Neural cell (in vitro differentiated cells): ENCODE data around the gene SRF.

ENCODE experiments used
- CTCF ChIP-seq: fragments of 450-650 bp; IDR thresholded peaks from 2 replicates; pipeline ENCODE4 v1.5.1; 2014; ENCODE audit warnings: antibody characterized with exemption, mild to moderate bottlenecking, moderate library complexity; ENCODE audit not compliant: poor library complexity, severe bottlenecking
- EP300 ChIP-seq: fragments of 450-650 bp; conservative IDR thresholded peaks from 2 replicates; pipeline ENCODE4 v1.6.1; 2014; ENCODE audit warnings: antibody characterized with exemption, mild to moderate bottlenecking, moderate library complexity; ENCODE audit not compliant: poor library complexity, severe bottlenecking
- EZH2 ChIP-seq: fragments of 200-600, 300-800 bp; shearing (Covaris generic), sonication (generic); IDR thresholded peaks from 2 replicates; pipeline ENCODE4 v1.6.1; 2014; ENCODE audit warnings: antibody characterized with exemption, low read length, borderline replicate concordance, mild to moderate bottlenecking; ENCODE audit not compliant: insufficient read depth, poor library complexity, severe bottlenecking
- MXI1 ChIP-seq: fragments of 450-650 bp; conservative IDR thresholded peaks from 2 replicates; pipeline ENCODE4 v1.6.1; 2014; ENCODE audit warnings: antibody characterized with exemption, mild to moderate bottlenecking; ENCODE audit not compliant: poor library complexity, severe bottlenecking
- POLR2AphosphoS5 ChIP-seq: IDR thresholded peaks from 2 replicates; pipeline ENCODE4 v1.6.1; 2012
- RAD21 ChIP-seq: fragments of 450-650 bp; conservative IDR thresholded peaks from 2 replicates; pipeline ENCODE4 v1.6.1; 2014; ENCODE audit warnings: antibody characterized with exemption, mild to moderate bottlenecking, moderate library complexity
- SMC3 ChIP-seq: fragments of 450-650 bp; conservative IDR thresholded peaks from 2 replicates; pipeline ENCODE4 v1.6.1; 2014; ENCODE audit warnings: antibody characterized with exemption, mild to moderate bottlenecking, moderate library complexity; ENCODE audit not compliant: poor library complexity
- TAF1 ChIP-seq: IDR thresholded peaks from 2 replicates; pipeline ENCODE4 v1.6.1; 2012; ENCODE audit warnings: low read depth
- TF ChIP-seq, protein P1 (sequence below): IDR thresholded peaks from 2 replicates; pipeline ENCODE4 v1.6.1; 2012; ENCODE audit warnings: borderline replicate concordance

DNA sequence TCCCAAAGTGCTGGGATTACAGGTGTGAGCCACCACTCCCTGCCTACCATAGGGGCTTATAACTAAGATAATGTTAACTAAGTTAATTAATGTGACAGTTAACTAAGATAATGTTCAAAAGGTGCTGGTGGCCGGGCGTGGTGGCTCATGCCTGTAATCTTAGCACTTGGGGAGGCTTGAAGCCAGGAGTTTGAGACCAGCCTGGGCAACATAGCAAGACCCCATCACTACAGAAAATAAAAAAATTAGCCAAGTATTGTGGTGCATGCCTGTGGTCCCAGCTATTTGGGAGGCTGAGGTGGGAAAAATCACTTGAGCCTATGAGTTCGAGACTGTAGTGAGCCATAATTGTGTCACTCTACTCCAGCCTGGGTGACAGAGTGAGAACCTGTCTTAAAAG, 32.8 kb upstream of the SRF start:
- TF ChIP-seq EZH2 = no peak
- TF ChIP-seq CTCF = no peak
- no peak for TF ChIP-seq EP300
- TF ChIP-seq POLR2AphosphoS5 = no peak
- no peak for TF ChIP-seq TAF1
- no peak for TF ChIP-seq SMC3
- TF ChIP-seq, protein P1, sequence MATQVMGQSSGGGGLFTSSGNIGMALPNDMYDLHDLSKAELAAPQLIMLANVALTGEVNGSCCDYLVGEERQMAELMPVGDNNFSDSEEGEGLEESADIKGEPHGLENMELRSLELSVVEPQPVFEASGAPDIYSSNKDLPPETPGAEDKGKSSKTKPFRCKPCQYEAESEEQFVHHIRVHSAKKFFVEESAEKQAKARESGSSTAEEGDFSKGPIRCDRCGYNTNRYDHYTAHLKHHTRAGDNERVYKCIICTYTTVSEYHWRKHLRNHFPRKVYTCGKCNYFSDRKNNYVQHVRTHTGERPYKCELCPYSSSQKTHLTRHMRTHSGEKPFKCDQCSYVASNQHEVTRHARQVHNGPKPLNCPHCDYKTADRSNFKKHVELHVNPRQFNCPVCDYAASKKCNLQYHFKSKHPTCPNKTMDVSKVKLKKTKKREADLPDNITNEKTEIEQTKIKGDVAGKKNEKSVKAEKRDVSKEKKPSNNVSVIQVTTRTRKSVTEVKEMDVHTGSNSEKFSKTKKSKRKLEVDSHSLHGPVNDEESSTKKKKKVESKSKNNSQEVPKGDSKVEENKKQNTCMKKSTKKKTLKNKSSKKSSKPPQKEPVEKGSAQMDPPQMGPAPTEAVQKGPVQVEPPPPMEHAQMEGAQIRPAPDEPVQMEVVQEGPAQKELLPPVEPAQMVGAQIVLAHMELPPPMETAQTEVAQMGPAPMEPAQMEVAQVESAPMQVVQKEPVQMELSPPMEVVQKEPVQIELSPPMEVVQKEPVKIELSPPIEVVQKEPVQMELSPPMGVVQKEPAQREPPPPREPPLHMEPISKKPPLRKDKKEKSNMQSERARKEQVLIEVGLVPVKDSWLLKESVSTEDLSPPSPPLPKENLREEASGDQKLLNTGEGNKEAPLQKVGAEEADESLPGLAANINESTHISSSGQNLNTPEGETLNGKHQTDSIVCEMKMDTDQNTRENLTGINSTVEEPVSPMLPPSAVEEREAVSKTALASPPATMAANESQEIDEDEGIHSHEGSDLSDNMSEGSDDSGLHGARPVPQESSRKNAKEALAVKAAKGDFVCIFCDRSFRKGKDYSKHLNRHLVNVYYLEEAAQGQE = no peak
- TF ChIP-seq RAD21 = no peak
- no peak for TF ChIP-seq MXI1
